ENCODE data around the gene ADGRG4. TPM values are rescaled to one million over a fixed set of nuclear protein-coding genes. Genes with fewer than 3 reads are reported as not detected.

Gene ADGRG4
- polyA plus RNA-seq, 2 of the 4 experiments (the other 2 are of a cell fraction) = not detected

DNA sequence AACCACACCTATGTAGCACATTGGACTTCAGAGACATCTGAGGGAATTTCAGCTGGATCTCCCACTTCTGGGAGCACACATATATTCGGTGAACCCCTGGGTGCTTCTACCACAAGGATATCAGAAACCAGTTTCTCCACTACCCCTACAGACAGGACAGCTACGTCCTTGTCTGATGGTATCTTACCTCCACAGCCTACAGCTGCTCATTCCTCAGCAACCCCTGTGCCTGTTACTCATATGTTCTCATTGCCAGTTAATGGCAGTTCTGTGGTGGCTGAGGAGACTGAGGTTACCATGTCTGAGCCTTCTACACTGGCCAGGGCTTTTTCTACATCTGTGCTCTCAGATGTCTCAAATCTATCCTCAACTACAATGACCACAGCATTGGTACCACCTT, 45.7 kb downstream of the ADGRG4 start:
- Histone ChIP-seq H3K4me3 (no peak overlapping the region), H3K27ac (no peak overlapping the region), H3K4me1 (no peaks in the 10 kb centered on the region), H3K9me3 (no peaks in the 10 kb centered on the region), H3K4me2 (no peak overlapping the region)
- ChIA-PET POLR2A (no interaction called here), CTCF (no interaction called here)
- TF ChIP-seq CHD2 (IDR thresholded peaks at IDR 0.05; ENCODE audit: low read length, partially characterized antibody) (no peak), HOXB5 (CRISPR knock-in tag; IDR thresholded peaks at IDR 0.05) (no peak), CBX8 (IDR thresholded peaks at IDR 0.05) (no peak), FOXS1 (CRISPR knock-in tag; IDR thresholded peaks at IDR 0.05) (no peak)
- TF ChIP-seq, protein P1, sequence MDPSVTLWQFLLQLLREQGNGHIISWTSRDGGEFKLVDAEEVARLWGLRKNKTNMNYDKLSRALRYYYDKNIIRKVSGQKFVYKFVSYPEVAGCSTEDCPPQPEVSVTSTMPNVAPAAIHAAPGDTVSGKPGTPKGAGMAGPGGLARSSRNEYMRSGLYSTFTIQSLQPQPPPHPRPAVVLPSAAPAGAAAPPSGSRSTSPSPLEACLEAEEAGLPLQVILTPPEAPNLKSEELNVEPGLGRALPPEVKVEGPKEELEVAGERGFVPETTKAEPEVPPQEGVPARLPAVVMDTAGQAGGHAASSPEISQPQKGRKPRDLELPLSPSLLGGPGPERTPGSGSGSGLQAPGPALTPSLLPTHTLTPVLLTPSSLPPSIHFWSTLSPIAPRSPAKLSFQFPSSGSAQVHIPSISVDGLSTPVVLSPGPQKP (IDR thresholded peaks at IDR 0.05; ENCODE audit: low read depth, low read length) = no peak
- TF ChIP-seq, protein P2, sequence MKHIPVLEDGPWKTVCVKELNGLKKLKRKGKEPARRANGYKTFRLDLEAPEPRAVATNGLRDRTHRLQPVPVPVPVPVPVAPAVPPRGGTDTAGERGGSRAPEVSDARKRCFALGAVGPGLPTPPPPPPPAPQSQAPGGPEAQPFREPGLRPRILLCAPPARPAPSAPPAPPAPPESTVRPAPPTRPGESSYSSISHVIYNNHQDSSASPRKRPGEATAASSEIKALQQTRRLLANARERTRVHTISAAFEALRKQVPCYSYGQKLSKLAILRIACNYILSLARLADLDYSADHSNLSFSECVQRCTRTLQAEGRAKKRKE (CRISPR knock-in tag; IDR thresholded peaks at IDR 0.05; ENCODE audit: low read depth) = no peak
- WGBS (ENCODE audit: missing lambda C conversion rate) = 5% methylated on average over 2 of the region's 2 CpGs
- ATAC-seq (no peak), FAIRE-seq (no peak), DNase-seq (ENCODE audit: low read depth in 1 of 2, low spot score in 1 of 2) (no peak)

DNA sequence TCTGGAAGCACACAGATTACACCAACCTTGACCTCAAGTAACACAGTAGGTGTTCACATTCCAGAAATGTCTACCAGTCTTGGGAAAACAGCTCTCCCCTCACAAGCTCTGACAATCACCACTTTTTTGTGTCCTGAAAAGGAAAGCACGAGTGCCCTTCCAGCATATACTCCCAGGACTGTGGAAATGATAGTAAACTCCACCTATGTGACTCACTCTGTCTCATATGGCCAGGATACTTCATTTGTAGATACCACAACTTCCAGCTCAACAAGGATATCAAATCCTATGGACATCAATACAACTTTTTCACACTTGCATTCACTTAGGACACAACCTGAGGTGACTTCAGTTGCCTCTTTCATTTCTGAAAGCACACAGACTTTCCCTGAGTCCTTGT, 46.9 kb downstream of the ADGRG4 start:
- ATAC-seq (no peak), DNase-seq (ENCODE audit: low read depth in 1 of 2, low spot score in 1 of 2) (no peak), FAIRE-seq (no peak)
- no peak for TF ChIP-seq KDM5A (IDR thresholded peaks at IDR 0.05)
- TF ChIP-seq, protein P3, sequence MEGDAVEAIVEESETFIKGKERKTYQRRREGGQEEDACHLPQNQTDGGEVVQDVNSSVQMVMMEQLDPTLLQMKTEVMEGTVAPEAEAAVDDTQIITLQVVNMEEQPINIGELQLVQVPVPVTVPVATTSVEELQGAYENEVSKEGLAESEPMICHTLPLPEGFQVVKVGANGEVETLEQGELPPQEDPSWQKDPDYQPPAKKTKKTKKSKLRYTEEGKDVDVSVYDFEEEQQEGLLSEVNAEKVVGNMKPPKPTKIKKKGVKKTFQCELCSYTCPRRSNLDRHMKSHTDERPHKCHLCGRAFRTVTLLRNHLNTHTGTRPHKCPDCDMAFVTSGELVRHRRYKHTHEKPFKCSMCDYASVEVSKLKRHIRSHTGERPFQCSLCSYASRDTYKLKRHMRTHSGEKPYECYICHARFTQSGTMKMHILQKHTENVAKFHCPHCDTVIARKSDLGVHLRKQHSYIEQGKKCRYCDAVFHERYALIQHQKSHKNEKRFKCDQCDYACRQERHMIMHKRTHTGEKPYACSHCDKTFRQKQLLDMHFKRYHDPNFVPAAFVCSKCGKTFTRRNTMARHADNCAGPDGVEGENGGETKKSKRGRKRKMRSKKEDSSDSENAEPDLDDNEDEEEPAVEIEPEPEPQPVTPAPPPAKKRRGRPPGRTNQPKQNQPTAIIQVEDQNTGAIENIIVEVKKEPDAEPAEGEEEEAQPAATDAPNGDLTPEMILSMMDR (IDR thresholded peaks at IDR 0.05) = no peak
- TF ChIP-seq JUNB (IDR thresholded peaks at IDR 0.05) = no peak
- TF ChIP-seq ESRRA (IDR thresholded peaks at IDR 0.05; ENCODE audit: borderline replicate concordance, low read length) = no peak
- TF ChIP-seq ZFP36 (IDR thresholded peaks at IDR 0.05; ENCODE audit: borderline replicate concordance, partially characterized antibody) = no peak
- TF ChIP-seq HEYL (CRISPR knock-in tag; IDR thresholded peaks at IDR 0.05) = no peak
- TF ChIP-seq, protein P4, sequence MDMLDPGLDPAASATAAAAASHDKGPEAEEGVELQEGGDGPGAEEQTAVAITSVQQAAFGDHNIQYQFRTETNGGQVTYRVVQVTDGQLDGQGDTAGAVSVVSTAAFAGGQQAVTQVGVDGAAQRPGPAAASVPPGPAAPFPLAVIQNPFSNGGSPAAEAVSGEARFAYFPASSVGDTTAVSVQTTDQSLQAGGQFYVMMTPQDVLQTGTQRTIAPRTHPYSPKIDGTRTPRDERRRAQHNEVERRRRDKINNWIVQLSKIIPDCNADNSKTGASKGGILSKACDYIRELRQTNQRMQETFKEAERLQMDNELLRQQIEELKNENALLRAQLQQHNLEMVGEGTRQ (IDR thresholded peaks at IDR 0.05) = no peak
- no peak for TF ChIP-seq TP53 (CRISPR knock-in tag; IDR thresholded peaks at IDR 0.05)
- TF ChIP-seq FOSL2 (IDR thresholded peaks at IDR 0.05) = no peak
- TF ChIP-seq FOSL2 (CRISPR knock-in tag; IDR thresholded peaks at IDR 0.05) = no peak
- TF ChIP-seq, protein P5, sequence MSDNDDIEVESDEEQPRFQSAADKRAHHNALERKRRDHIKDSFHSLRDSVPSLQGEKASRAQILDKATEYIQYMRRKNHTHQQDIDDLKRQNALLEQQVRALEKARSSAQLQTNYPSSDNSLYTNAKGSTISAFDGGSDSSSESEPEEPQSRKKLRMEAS (IDR thresholded peaks at IDR 0.05) = no peak
- TF ChIP-seq CHD2 (IDR thresholded peaks at IDR 0.05; ENCODE audit: low read length, partially characterized antibody) = no peak
- no peak for TF ChIP-seq KDM1A (IDR thresholded peaks at IDR 0.05; ENCODE audit: low read depth)
- no peak for TF ChIP-seq RARB (CRISPR knock-in tag; IDR thresholded peaks at IDR 0.05)
- no peak for TF ChIP-seq RFX5 (IDR thresholded peaks at IDR 0.05)
- Histone ChIP-seq H3K9me3 (no peaks in the 10 kb centered on the region), H3K4me1 (no peaks in the 10 kb centered on the region), H3K4me2 (no peak overlapping the region), H3K27ac (no peak overlapping the region), H3K4me3 (no peak overlapping the region)
- WGBS (ENCODE audit: missing lambda C conversion rate) = 0% methylated on average over 1 of the region's 1 CpG
- ChIA-PET CTCF (no interaction called here), POLR2A (no interaction called here)

DNA sequence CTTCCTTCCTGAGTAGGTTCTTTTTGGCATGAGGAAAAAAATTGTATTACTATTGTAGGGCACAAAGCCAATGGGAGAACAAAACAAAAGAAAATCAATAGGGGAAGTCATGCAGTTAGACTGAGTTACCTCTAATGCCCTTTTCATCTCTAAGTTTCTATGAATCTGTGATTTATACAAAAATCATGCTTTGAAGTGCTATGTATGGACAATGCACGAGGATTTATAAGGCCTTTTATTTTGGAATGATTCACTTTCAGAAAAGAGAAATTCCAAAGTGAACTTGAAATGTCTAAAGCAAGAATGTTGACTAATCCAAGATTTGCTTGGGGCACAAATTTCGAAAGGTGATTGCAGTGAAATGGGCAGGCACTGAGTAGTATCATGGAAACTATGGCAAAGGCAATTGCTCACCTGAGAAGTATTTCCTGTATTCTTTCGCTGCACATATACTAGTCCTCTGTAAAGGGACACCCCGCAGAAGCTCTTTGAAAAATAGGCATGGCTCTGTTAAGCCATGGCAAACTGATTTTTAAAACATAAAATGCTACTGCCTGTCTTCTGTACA, 52.8 kb downstream of the ADGRG4 start:
- ATAC-seq = no peak
- FAIRE-seq = no peak
- CTCF ChIA-PET = no interaction called here
- TF ChIP-seq GATA3 (IDR thresholded peaks at IDR 0.05; ENCODE audit: borderline replicate concordance) (no peak), KDM1A (IDR thresholded peaks at IDR 0.05; ENCODE audit: low read depth) (no peak), EP300 (IDR thresholded peaks at IDR 0.05) (no peak), POLR2AphosphoS2 (conservative IDR thresholded peaks at IDR 0.05; ENCODE audit: low read length) (no peak), ZSCAN20 (CRISPR knock-in tag; IDR thresholded peaks at IDR 0.05) (no peak), RNF2 (IDR thresholded peaks at IDR 0.05; ENCODE audit: borderline replicate concordance, low read depth) (no peak), SREBF2 (IDR thresholded peaks at IDR 0.05) (no peak), HOXA7 (CRISPR knock-in tag; IDR thresholded peaks at IDR 0.05) (no peak)
- TF ChIP-seq, protein P6, sequence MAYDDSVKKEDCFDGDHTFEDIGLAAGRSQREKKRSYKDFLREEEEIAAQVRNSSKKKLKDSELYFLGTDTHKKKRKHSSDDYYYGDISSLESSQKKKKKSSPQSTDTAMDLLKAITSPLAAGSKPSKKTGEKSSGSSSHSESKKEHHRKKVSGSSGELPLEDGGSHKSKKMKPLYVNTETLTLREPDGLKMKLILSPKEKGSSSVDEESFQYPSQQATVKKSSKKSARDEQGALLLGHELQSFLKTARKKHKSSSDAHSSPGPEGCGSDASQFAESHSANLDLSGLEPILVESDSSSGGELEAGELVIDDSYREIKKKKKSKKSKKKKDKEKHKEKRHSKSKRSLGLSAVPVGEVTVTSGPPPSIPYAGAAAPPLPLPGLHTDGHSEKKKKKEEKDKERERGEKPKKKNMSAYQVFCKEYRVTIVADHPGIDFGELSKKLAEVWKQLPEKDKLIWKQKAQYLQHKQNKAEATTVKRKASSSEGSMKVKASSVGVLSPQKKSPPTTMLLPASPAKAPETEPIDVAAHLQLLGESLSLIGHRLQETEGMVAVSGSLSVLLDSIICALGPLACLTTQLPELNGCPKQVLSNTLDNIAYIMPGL (CRISPR knock-in tag; IDR thresholded peaks at IDR 0.05; ENCODE audit: borderline replicate concordance) = no peak
- TF ChIP-seq, protein P1 (IDR thresholded peaks at IDR 0.05; ENCODE audit: low read depth, low read length) = no peak

More for the DNA sequence above, 52.8 kb downstream of the ADGRG4 start:
- 10% methylated on average over 4 of the region's 4 CpGs for WGBS (ENCODE audit: missing lambda C conversion rate)
- Histone ChIP-seq H3K4me2 (no peak overlapping the region), H3K4me3 (no peak overlapping the region), H3K9me3 (no peaks in the 10 kb centered on the region), H3K27ac (no peak overlapping the region), H3K4me1 (no peaks in the 10 kb centered on the region)
- POLR2A ChIA-PET = no interaction called here
- DNase-seq (ENCODE audit: low read depth in 1 of 2, low spot score in 1 of 2) = no peak
